Fibroblast of gingiva (primary cell): ENCODE results near the gene HMX1.

Source experiments
- DNase-seq: peaks from one replicate; pipeline ENCODE4 v3.0.0-alpha.2; 2011; ENCODE audit warnings: low read depth

HMX1 gene

DNA sequence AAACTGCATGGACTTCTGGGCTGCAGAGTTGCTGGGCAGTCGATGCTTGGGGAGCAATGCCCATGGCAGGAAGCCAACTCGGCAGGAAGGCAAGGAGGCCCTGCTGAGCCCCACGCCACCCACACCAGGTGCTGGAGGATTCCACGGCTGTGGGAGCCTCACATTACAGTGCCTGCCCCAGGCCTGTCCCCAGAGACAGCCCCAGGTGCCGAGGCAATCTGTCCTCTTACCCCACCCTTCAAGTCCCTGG lies 53.9 kb downstream of the HMX1 start:
- DNase-seq = no peak

DNA sequence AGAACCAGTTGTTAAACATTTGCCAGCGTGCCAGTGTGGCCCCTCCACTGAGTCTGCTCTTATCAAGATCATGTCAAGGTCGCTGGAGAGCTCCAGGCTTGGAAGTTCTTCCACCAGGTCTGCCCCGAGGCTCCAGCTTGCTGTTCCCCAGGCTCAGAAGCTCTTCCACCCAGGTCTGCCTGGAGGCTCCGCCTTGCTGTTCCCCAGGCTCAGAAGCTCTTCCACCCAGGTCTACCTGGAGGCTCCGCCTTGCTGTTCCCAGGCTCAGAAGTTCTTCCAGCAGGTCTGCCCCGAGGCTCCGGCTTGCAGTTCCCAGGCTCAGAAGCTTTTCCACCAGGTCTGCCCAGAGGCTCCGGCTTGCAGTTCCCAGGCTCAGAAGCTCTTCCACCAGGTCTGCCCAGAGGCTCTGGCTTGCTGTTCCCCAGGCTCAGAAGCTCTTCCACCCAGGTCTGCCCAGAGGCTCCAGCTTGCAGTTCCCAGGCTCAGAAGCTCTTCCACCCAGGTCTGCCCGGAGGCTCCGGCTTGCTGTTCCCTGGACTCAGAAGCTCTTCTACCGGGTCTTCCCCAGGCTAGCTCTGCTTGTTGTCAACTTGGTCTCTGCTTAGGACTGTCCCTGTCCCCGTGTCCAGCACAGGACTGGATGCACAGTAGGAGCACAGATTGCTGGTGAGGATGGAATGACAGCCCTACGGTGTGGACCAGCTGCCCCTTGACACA lies 54.4 kb downstream of the HMX1 start:
- DNase-seq = no peak
